Subcutaneous adipose tissue (tissue), 4 donors: ENCODE results near the gene CNNM3. TPM values are rescaled to one million over a fixed set of nuclear protein-coding genes. Genes with fewer than 3 reads are reported as not detected.

Experiments used
- CTCF ChIP-seq: fragments of 450-650 bp; IDR thresholded peaks from one replicate; pipeline ENCODE4 v1.5.1; 2016; ENCODE audit warnings: low read depth, mild to moderate bottlenecking, control low read depth, antibody characterized with exemption, moderate library complexity
- total RNA-seq, 4 donors: library from RNA; depleted of rRNA; stranded (reverse); fragments of >200 nt; gene quantifications; one replicate each; pipeline ENCODE4 v1.1.0, GENCODE V29; 2016

CNNM3 gene
- total RNA-seq, 4 donors from 2014 or later: 4.4 to 21.1 (median 8.5) TPM

GRCh38 chr2:96830044-96830562, 14.0 kb downstream of the CNNM3 start:
- no peak for TF ChIP-seq CTCF

GRCh38 chr2:96831679-96832078, 15.6 kb downstream of the CNNM3 start:
- TF ChIP-seq CTCF: no peak

GRCh38 chr2:96832408-96832753, 16.3 kb downstream of the CNNM3 start:
- TF ChIP-seq CTCF: no peak

- TF ChIP-seq CTCF: no peak
Observed at GRCh38 chr2:96832754-96833507, 16.9 kb downstream of the CNNM3 start.

- no peak for TF ChIP-seq CTCF
Observed at GRCh38 chr2:96835830-96836229, 19.8 kb downstream of the CNNM3 start.

GRCh38 chr2:96837575-96837974, 21.5 kb downstream of the CNNM3 start:
- no peak for TF ChIP-seq CTCF

GRCh38 chr2:96838345-96839292, 22.6 kb downstream of the CNNM3 start:
- TF ChIP-seq CTCF: no peak
